ENCODE measurements around the gene CACNG4. TPM values are rescaled to one million over a fixed set of nuclear protein-coding genes. Genes with fewer than 3 reads are reported as not detected.

The CACNG4 gene
- total RNA-seq, 1 donor from 2014 or later: 0.74 TPM

- Histone ChIP-seq H3K27me3 (no peaks in the 10 kb centered on the region), H3K27ac (no peak overlapping the region), H3K36me3 (no peaks in the 10 kb centered on the region), H3K4me3 (no peak overlapping the region), H3K9me3 (no peaks in the 10 kb centered on the region), H3K4me1 (no peaks in the 10 kb centered on the region)
- intact Hi-C loops (cut with DNase I): no loop called here
- DNase-seq (ENCODE audit: extremely low spot score in 2 of 2): no peak
- TF ChIP-seq POLR2A (IDR thresholded peaks at IDR 0.05): no peak
- no peak for TF ChIP-seq POLR2AphosphoS5 (IDR thresholded peaks at IDR 0.05; ENCODE audit: insufficient read depth in 1 of 2, low read depth in 1 of 2)
- TF ChIP-seq CTCF (IDR thresholded peaks at IDR 0.05): no peak
These were observed 20.2 kb downstream of the CACNG4 start for GRCh38 chr17:66984730-66985129.

GRCh38 chr17:66985338-66986237 is 21.1 kb downstream of the CACNG4 start:
- no peak overlapping the region for H3K27ac ChIP-seq
- DNase-seq (ENCODE audit: extremely low spot score in 2 of 2): no peak
- H3K36me3 ChIP-seq: no peaks in the 10 kb centered on the region
- H3K9me3 ChIP-seq: no peaks in the 10 kb centered on the region
- no peaks in the 10 kb centered on the region for H3K4me1 ChIP-seq
- intact Hi-C loops (cut with DNase I): no loop called here
- no peak overlapping the region for H3K4me3 ChIP-seq
- no peaks in the 10 kb centered on the region for H3K27me3 ChIP-seq
- TF ChIP-seq POLR2A (IDR thresholded peaks at IDR 0.05) (no peak), CTCF (IDR thresholded peaks at IDR 0.05) (no peak), POLR2AphosphoS5 (IDR thresholded peaks at IDR 0.05; ENCODE audit: insufficient read depth in 1 of 2, low read depth in 1 of 2) (no peak)

- Histone ChIP-seq H3K4me1 (no peaks in the 10 kb centered on the region), H3K27me3 (no peaks in the 10 kb centered on the region), H3K9me3 (no peaks in the 10 kb centered on the region), H3K36me3 (no peaks in the 10 kb centered on the region), H3K27ac (no peak overlapping the region), H3K4me3 (no peak overlapping the region)
- no peak for DNase-seq (ENCODE audit: extremely low spot score in 2 of 2)
- TF ChIP-seq POLR2AphosphoS5 (IDR thresholded peaks at IDR 0.05; ENCODE audit: insufficient read depth in 1 of 2, low read depth in 1 of 2) (no peak), POLR2A (IDR thresholded peaks at IDR 0.05) (no peak)
- intact Hi-C loops (cut with DNase I): no loop called here
These were observed 22.2 kb downstream of the CACNG4 start for GRCh38 chr17:66986659-66987058.

GRCh38 chr17:66987059-66987616 is 22.6 kb downstream of the CACNG4 start:
- no peak for DNase-seq (ENCODE audit: extremely low spot score in 2 of 2)
- H3K4me3 ChIP-seq: no peak overlapping the region
- no peaks in the 10 kb centered on the region for H3K4me1 ChIP-seq
- no peaks in the 10 kb centered on the region for H3K9me3 ChIP-seq
- H3K27ac ChIP-seq: no peak overlapping the region
- TF ChIP-seq POLR2AphosphoS5 (IDR thresholded peaks at IDR 0.05; ENCODE audit: insufficient read depth in 1 of 2, low read depth in 1 of 2) (no peak), POLR2A (IDR thresholded peaks at IDR 0.05) (no peak), CTCF (IDR thresholded peaks at IDR 0.05) (no peak)
- intact Hi-C loops (cut with DNase I): no loop called here
- no peaks in the 10 kb centered on the region for H3K36me3 ChIP-seq
- H3K27me3 ChIP-seq: no peaks in the 10 kb centered on the region

GRCh38 chr17:66988069-66988798 is 23.7 kb downstream of the CACNG4 start:
- Histone ChIP-seq H3K9me3 (no peaks in the 10 kb centered on the region), H3K27me3 (no peaks in the 10 kb centered on the region), H3K36me3 (no peaks in the 10 kb centered on the region), H3K27ac (no peak overlapping the region), H3K4me1 (no peaks in the 10 kb centered on the region), H3K4me3 (no peak overlapping the region)
- intact Hi-C loops (cut with DNase I): no loop called here
- no peak for TF ChIP-seq POLR2AphosphoS5 (IDR thresholded peaks at IDR 0.05; ENCODE audit: insufficient read depth in 1 of 2, low read depth in 1 of 2)
- no peak for TF ChIP-seq POLR2A (IDR thresholded peaks at IDR 0.05)
- no peak for TF ChIP-seq CTCF (IDR thresholded peaks at IDR 0.05)
- DNase-seq (ENCODE audit: extremely low spot score in 2 of 2): no peak

All from vagina (tissue), 2 donors.